Panc1 (cell line): Measurements from ENCODE around the gene ATP13A2.

Experiments
- CTCF ChIP-seq: fragments of 450-650 bp; IDR thresholded peaks from 2 replicates; pipeline ENCODE4 v1.5.1; 2017; ENCODE audit warnings: mild to moderate bottlenecking
- POLR2AphosphoS5 ChIP-seq: IDR thresholded peaks from 2 replicates; pipeline ENCODE4 v1.6.1; 2012; ENCODE audit warnings: mild to moderate bottlenecking, low read depth, low read length, moderate library complexity
- REST ChIP-seq, 2 experiments: IDR thresholded peaks; 2 replicates each; pipeline ENCODE4 v1.6.1; 2011 to 2012; ENCODE audit warnings: low read depth in 2 of 2, control low read depth in 1 of 2, low read length in 1 of 2, mild to moderate bottlenecking in 1 of 2, moderate library complexity in 1 of 2; ENCODE audit not compliant: insufficient read depth in 1 of 2
- SIN3A ChIP-seq: IDR thresholded peaks from 2 replicates; pipeline ENCODE4 v1.6.1; 2012; ENCODE audit warnings: low read depth, mild to moderate bottlenecking, low read length, moderate library complexity, borderline replicate concordance; ENCODE audit not compliant: insufficient read depth
- TCF7L2 ChIP-seq: IDR thresholded peaks from 2 replicates; pipeline ENCODE4 v1.6.1; 2011; ENCODE audit warnings: mild to moderate bottlenecking, low read depth, low read length, inconsistent platforms

GRCh38 chr1:16975838-16976237 lies 35.9 kb downstream of the ATP13A2 start:
- TF ChIP-seq CTCF (no peak), REST (IDR thresholded peaks at IDR 0.05; ENCODE audit: insufficient read depth in 1 of 2, low read depth in 2 of 2, low read length in 1 of 2) (no peak), SIN3A (no peak), POLR2AphosphoS5 (no peak), TCF7L2 (no peak)
